Sigmoid colon (tissue), 3 donors: Measurements from ENCODE around the gene FDXR.

Source experiments
- CTCF ChIP-seq, 4 experiments: fragments of 450-650 bp in 3 of 4; fragments of 200-600 bp in 1 of 4; IDR thresholded peaks; one replicate each; pipeline ENCODE4 v1.5.1; 2016 to 2019; ENCODE audit warnings: antibody characterized with exemption in 4 of 4, mild to moderate bottlenecking in 3 of 4, moderate library complexity in 2 of 4
- POLR2A ChIP-seq, 2 donors: fragments of 450-650 bp; IDR thresholded peaks; one replicate each; pipeline ENCODE4 v1.6.1; 2016; ENCODE audit warnings: antibody characterized with exemption in 2 of 2, mild to moderate bottlenecking in 2 of 2, moderate library complexity in 2 of 2

GRCh38 chr17:74922172-74922571 is 49.4 kb upstream of the FDXR start:
- no peak for TF ChIP-seq CTCF (IDR thresholded peaks at IDR 0.05)
- TF ChIP-seq POLR2A (IDR thresholded peaks at IDR 0.05), result no peak
